ENCODE measurements around the gene ZNF423. TPM values are rescaled to one million over a fixed set of nuclear protein-coding genes. Genes with fewer than 3 reads are reported as not detected.

Gene ZNF423
- total RNA-seq, 1 experiment from 2014 or later: 11.1 TPM

- ChIA-PET CTCF (no interaction called here), POLR2A (ENCODE audit: low non-redundant PET) (no interaction called here)
- Histone ChIP-seq H3K4me1 (ENCODE audit: insufficient read depth, low read length, poor library complexity, severe bottlenecking) (no peaks in the 10 kb centered on the region), H3K36me3 (ENCODE audit: insufficient read depth, low read length, poor library complexity, severe bottlenecking) (no peaks in the 10 kb centered on the region), H3K27me3 (replicated peaks; ENCODE audit: insufficient read depth, low read depth, low read length, poor library complexity) (no peaks in the 10 kb centered on the region), H3K4me3 (ENCODE audit: low read depth, low read length, poor library complexity, severe bottlenecking) (no peak overlapping the region), H3K9me3 (ENCODE audit: low read depth, low read length, poor library complexity, severe bottlenecking) (no peaks in the 10 kb centered on the region), H3K27ac (ENCODE audit: low read depth, low read length, poor library complexity, severe bottlenecking) (no peak overlapping the region)
- no TSS peak for BruUV-seq (replicated peaks)
- no peak for DNase-seq (ENCODE audit: low spot score)
- intact Hi-C loops (cut with micrococcal nuclease; ENCODE audit: unreplicated experiment): no loop called here
- no peak for TF ChIP-seq CTCF (conservative IDR thresholded peaks at IDR 0.05; ENCODE audit: low read depth, low read length)
- TF ChIP-seq EZH2 (IDR thresholded peaks at IDR 0.05; ENCODE audit: borderline replicate concordance, low read depth, low read length, poor library complexity, severe bottlenecking): no peak
These were observed 220.0 kb downstream of the ZNF423 start for GRCh38 chr16:49635591-49636581.

- Histone ChIP-seq H3K4me1 (ENCODE audit: insufficient read depth, low read length, poor library complexity, severe bottlenecking) (no peaks in the 10 kb centered on the region), H3K4me3 (ENCODE audit: low read depth, low read length, poor library complexity, severe bottlenecking) (no peak overlapping the region), H3K27ac (ENCODE audit: low read depth, low read length, poor library complexity, severe bottlenecking) (no peak overlapping the region), H3K27me3 (replicated peaks; ENCODE audit: insufficient read depth, low read depth, low read length, poor library complexity) (no peaks in the 10 kb centered on the region), H3K9me3 (ENCODE audit: low read depth, low read length, poor library complexity, severe bottlenecking) (no peaks in the 10 kb centered on the region), H3K36me3 (ENCODE audit: insufficient read depth, low read length, poor library complexity, severe bottlenecking) (no peaks in the 10 kb centered on the region)
- TF ChIP-seq CTCF (conservative IDR thresholded peaks at IDR 0.05; ENCODE audit: low read depth, low read length): no peak
- TF ChIP-seq EZH2 (IDR thresholded peaks at IDR 0.05; ENCODE audit: borderline replicate concordance, low read depth, low read length, poor library complexity, severe bottlenecking): no peak
- CTCF ChIA-PET: no interaction called here
- POLR2A ChIA-PET (ENCODE audit: low non-redundant PET): no interaction called here
- intact Hi-C loops (cut with micrococcal nuclease; ENCODE audit: unreplicated experiment): no loop called here
- DNase-seq (ENCODE audit: low spot score): no peak
- no TSS peak for BruUV-seq (replicated peaks)
These were observed 220.9 kb downstream of the ZNF423 start for GRCh38 chr16:49635009-49635350.

GRCh38 chr16:49634235-49635008 is 221.5 kb downstream of the ZNF423 start:
- ChIA-PET POLR2A (ENCODE audit: low non-redundant PET) (no interaction called here), CTCF (no interaction called here)
- H3K9me3 ChIP-seq (ENCODE audit: low read depth, low read length, poor library complexity, severe bottlenecking): no peaks in the 10 kb centered on the region
- no peak overlapping the region for H3K27ac ChIP-seq (ENCODE audit: low read depth, low read length, poor library complexity, severe bottlenecking)
- H3K36me3 ChIP-seq (ENCODE audit: insufficient read depth, low read length, poor library complexity, severe bottlenecking): no peaks in the 10 kb centered on the region
- intact Hi-C loops (cut with micrococcal nuclease; ENCODE audit: unreplicated experiment): no loop called here
- no peaks in the 10 kb centered on the region for H3K27me3 ChIP-seq (replicated peaks; ENCODE audit: insufficient read depth, low read depth, low read length, poor library complexity)
- no peak overlapping the region for H3K4me3 ChIP-seq (ENCODE audit: low read depth, low read length, poor library complexity, severe bottlenecking)
- no peak for DNase-seq (ENCODE audit: low spot score)
- no peaks in the 10 kb centered on the region for H3K4me1 ChIP-seq (ENCODE audit: insufficient read depth, low read length, poor library complexity, severe bottlenecking)
- BruUV-seq (replicated peaks): no TSS peak
- TF ChIP-seq EZH2 (IDR thresholded peaks at IDR 0.05; ENCODE audit: borderline replicate concordance, low read depth, low read length, poor library complexity, severe bottlenecking) (no peak), CTCF (conservative IDR thresholded peaks at IDR 0.05; ENCODE audit: low read depth, low read length) (no peak)
